GM23338 (cell line): ENCODE data around the gene GRIA4. TPM values are rescaled to one million over a fixed set of nuclear protein-coding genes. Genes with fewer than 3 reads are reported as not detected.

ENCODE experiments used
- ATAC-seq: fragments of 200-7000 bp; cut with Tn5 transposase; 3 replicates; pipeline ENCODE4 v1.9.1; 2020
- DNase-seq: peaks from one replicate; pipeline ENCODE4 v3.0.0-alpha.2; 2015; ENCODE audit warnings: low spot score
- H2AFZ ChIP-seq: fragments of 200-600 bp; sonication (generic); 2 replicates; pipeline ENCODE4 v1.8.0; 2016; ENCODE audit warnings: antibody characterized with exemption, mild to moderate bottlenecking, moderate library complexity
- H3F3A ChIP-seq: fragments of 200-600 bp; sonication (generic); replicated peaks from 2 replicates; pipeline ENCODE4 v1.8.0; 2017; ENCODE audit warnings: antibody characterized with exemption, mixed run types, low read depth
- H3K27ac ChIP-seq: fragments of 200-600 bp; sonication (generic); 2 replicates; pipeline ENCODE4 v1.6.1; 2016; ENCODE audit warnings: low read depth
- H3K27me3 ChIP-seq: fragments of 200-600 bp; sonication (generic); 2 replicates; pipeline ENCODE4 v1.8.0; 2016; ENCODE audit warnings: mild to moderate bottlenecking, mixed run types, moderate library complexity; ENCODE audit not compliant: insufficient read depth
- H3K36me3 ChIP-seq: fragments of 200-600 bp; sonication (generic); 2 replicates; pipeline ENCODE4 v1.8.0; 2016; ENCODE audit warnings: mild to moderate bottlenecking; ENCODE audit not compliant: insufficient read depth
- H3K4me1 ChIP-seq: fragments of 200-600 bp; sonication (generic); 2 replicates; pipeline ENCODE4 v1.8.0; 2016; ENCODE audit warnings: mild to moderate bottlenecking, moderate library complexity; ENCODE audit not compliant: insufficient read depth
- H3K4me2 ChIP-seq: fragments of 200-600 bp; sonication (generic); 2 replicates; pipeline ENCODE4 v1.7.1; 2017; ENCODE audit warnings: mixed run types
- H3K4me3 ChIP-seq: fragments of 200-600 bp; sonication (generic); 2 replicates; pipeline ENCODE4 v1.6.1; 2016; ENCODE audit warnings: mixed run types
- H3K79me2 ChIP-seq: fragments of 200-600 bp; sonication (generic); replicated peaks from 2 replicates; pipeline ENCODE4 v1.8.0; 2017; ENCODE audit warnings: mild to moderate bottlenecking; ENCODE audit not compliant: insufficient read depth
- H3K9me2 ChIP-seq: fragments of 200-600 bp; sonication (generic); 2 replicates; pipeline ENCODE4 v1.8.0; 2017; ENCODE audit not compliant: insufficient read depth
- H4K20me1 ChIP-seq: fragments of 200-600 bp; sonication (generic); replicated peaks from 2 replicates; pipeline ENCODE4 v1.8.0; 2017; ENCODE audit warnings: mild to moderate bottlenecking; ENCODE audit not compliant: insufficient read depth
- H3K27ac Mint-ChIP-seq: 2 replicates; pipeline ENCODE4 v1.8.0; 2020; ENCODE audit warnings: inconsistent platforms, mild to moderate bottlenecking, moderate library complexity, mixed read lengths
- H3K27me3 Mint-ChIP-seq: 3 replicates; pipeline ENCODE4 v1.8.0; 2022; ENCODE audit warnings: low read depth, mild to moderate bottlenecking, moderate library complexity, mixed read lengths, inconsistent platforms; ENCODE audit not compliant: insufficient read depth, poor library complexity
- H3K36me3 Mint-ChIP-seq: 3 replicates; pipeline ENCODE4 v1.8.0; 2021; ENCODE audit warnings: low read depth, mild to moderate bottlenecking, inconsistent platforms, moderate library complexity, mixed read lengths
- H3K4me1 Mint-ChIP-seq: 3 replicates; pipeline ENCODE4 v1.8.0; 2020; ENCODE audit warnings: mild to moderate bottlenecking, inconsistent platforms, mixed read lengths
- H3K4me3 Mint-ChIP-seq: 3 replicates; pipeline ENCODE4 v1.8.0; 2021; ENCODE audit warnings: moderate library complexity, mild to moderate bottlenecking, inconsistent platforms, mixed read lengths
- H3K9me3 Mint-ChIP-seq: 3 replicates; pipeline ENCODE4 v1.8.0; 2020; ENCODE audit warnings: moderate library complexity, mild to moderate bottlenecking, inconsistent platforms, mixed read lengths
- CREB1 ChIP-seq: fragments of 250-450 bp; sonication (Bioruptor Pico); IDR thresholded peaks from 2 replicates; pipeline ENCODE4 v1.5.0; 2020; ENCODE audit warnings: low read depth, mild to moderate bottlenecking, moderate library complexity
- CTCF ChIP-seq, 2 experiments: fragments of 200-600 bp in 1 of 2; sonication (generic) in 1 of 2; conservative IDR thresholded peaks; 2 replicates each; pipeline versions ENCODE4 v1.5.1 to v1.6.1; 2016 to 2017; ENCODE audit warnings: antibody characterized with exemption in 2 of 2, low read depth in 2 of 2, mild to moderate bottlenecking in 2 of 2, moderate library complexity in 1 of 2
- EZH2 ChIP-seq: fragments of 200-600 bp; sonication (generic); IDR thresholded peaks from one replicate; pipeline ENCODE4 v1.8.0; 2017; ENCODE audit warnings: antibody characterized with exemption, mild to moderate bottlenecking, low read depth; ENCODE audit not compliant: unreplicated experiment
- EZH2phosphoT487 ChIP-seq: fragments of 200-600 bp; sonication (generic); IDR thresholded peaks from one replicate; pipeline ENCODE4 v1.8.1; 2018; ENCODE audit warnings: antibody characterized with exemption; ENCODE audit not compliant: unreplicated experiment
- NANOG ChIP-seq: IDR thresholded peaks from 2 replicates; pipeline ENCODE4 v1.6.1; 2016; ENCODE audit warnings: antibody characterized with exemption, borderline replicate concordance
- POLR2AphosphoS5 ChIP-seq: IDR thresholded peaks from 2 replicates; pipeline ENCODE4 v1.6.1; 2016; ENCODE audit warnings: antibody characterized with exemption, low read depth
- STAT1 ChIP-seq: IDR thresholded peaks from one replicate; pipeline ENCODE4 v1.6.1; 2016; ENCODE audit warnings: antibody characterized with exemption; ENCODE audit not compliant: unreplicated experiment
- ZNF114 ChIP-seq: fragments of 250-450 bp; sonication (Bioruptor Pico); IDR thresholded peaks from 2 replicates; pipeline ENCODE4 v1.5.0; 2020; ENCODE audit warnings: mild to moderate bottlenecking, moderate library complexity
- ZNF331 ChIP-seq: fragments of 250-450 bp; sonication (Bioruptor Pico); IDR thresholded peaks from 2 replicates; pipeline ENCODE4 v1.5.0; 2020; ENCODE audit warnings: low read depth, mild to moderate bottlenecking, moderate library complexity
- polyA plus RNA-seq: library from polyadenylated mRNA; unstranded; fragments of >200 nt; fragmentation: Nextera tagmentation; extraction: Ambion mirVana; gene quantifications from 2 replicates; pipeline ENCODE4 v1.2.1, GENCODE V29; 2016
- total RNA-seq: library from RNA; depleted of rRNA; stranded (reverse); fragments of >200 nt; shearing (Covaris generic); gene quantifications from 2 replicates; pipeline ENCODE4 v1.2.3, GENCODE V29; 2014
- TF ChIP-seq, protein P1 (sequence below): IDR thresholded peaks from 2 replicates; pipeline ENCODE4 v1.6.1; 2016; ENCODE audit warnings: antibody characterized with exemption
- TF ChIP-seq, protein P2 (sequence below): fragments of 250-450 bp; sonication (Bioruptor Pico); IDR thresholded peaks from 2 replicates; pipeline ENCODE4 v1.5.0; 2020; ENCODE audit warnings: mild to moderate bottlenecking, moderate library complexity

GRIA4 gene
- total and polyA plus RNA-seq, 2 experiments from 2014 or later = 17.8 to 71.1 TPM

DNA sequence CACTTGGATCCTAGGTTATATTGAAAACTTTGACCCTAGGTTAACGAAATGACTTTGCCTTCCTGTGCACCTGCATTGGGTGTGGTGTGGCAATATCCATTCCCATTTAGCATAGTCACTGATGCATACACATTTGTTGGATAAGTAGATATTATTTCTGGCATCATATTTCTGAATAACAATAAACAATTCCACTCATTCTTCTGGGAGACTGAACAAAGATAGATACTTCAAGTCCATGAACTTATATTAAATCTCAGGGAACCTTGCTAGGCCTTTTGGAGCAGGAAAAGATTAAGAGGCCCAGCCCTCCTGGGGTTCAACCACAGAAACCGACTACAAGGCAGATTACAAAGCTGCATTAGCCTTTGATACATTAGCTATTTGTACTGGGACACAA is 293.2 kb downstream of the GRIA4 start:
- H3K4me2 ChIP-seq = no peak overlapping the region
- H3K36me3 Mint-ChIP-seq = no peaks in the 10 kb centered on the region
- no peak for ATAC-seq
- no peak overlapping the region for H3K4me3 Mint-ChIP-seq
- no peaks in the 10 kb centered on the region; the same call in 2 of the 3 replicates for H3K4me1 Mint-ChIP-seq
- no peaks in the 10 kb centered on the region for H4K20me1 ChIP-seq
- H3F3A ChIP-seq = no peaks in the 10 kb centered on the region
- H3K9me3 Mint-ChIP-seq = no peaks in the 10 kb centered on the region
- H3K4me1 ChIP-seq = no peaks in the 10 kb centered on the region
- H3K9me2 ChIP-seq = no peaks in the 10 kb centered on the region
- H2AFZ ChIP-seq = no peak overlapping the region
- no peak overlapping the region for H3K27ac ChIP-seq
- H3K79me2 ChIP-seq = no peaks in the 10 kb centered on the region
- H3K36me3 ChIP-seq = no peaks in the 10 kb centered on the region
- no peaks in the 10 kb centered on the region for H3K27me3 Mint-ChIP-seq
- DNase-seq = no peak
- no peak overlapping the region for H3K4me3 ChIP-seq
- no peak for TF ChIP-seq POLR2AphosphoS5
- no peak for TF ChIP-seq CTCF (conservative IDR thresholded peaks at IDR 0.05; ENCODE audit: low read depth in 2 of 2)
- TF ChIP-seq EZH2 = no peak
- no peak for TF ChIP-seq NANOG
- no peak for TF ChIP-seq CREB1 (CRISPR knock-in tag)
- no peak for TF ChIP-seq ZNF114 (CRISPR knock-in tag)
- TF ChIP-seq EZH2phosphoT487 = no peak
- TF ChIP-seq, protein P1, sequence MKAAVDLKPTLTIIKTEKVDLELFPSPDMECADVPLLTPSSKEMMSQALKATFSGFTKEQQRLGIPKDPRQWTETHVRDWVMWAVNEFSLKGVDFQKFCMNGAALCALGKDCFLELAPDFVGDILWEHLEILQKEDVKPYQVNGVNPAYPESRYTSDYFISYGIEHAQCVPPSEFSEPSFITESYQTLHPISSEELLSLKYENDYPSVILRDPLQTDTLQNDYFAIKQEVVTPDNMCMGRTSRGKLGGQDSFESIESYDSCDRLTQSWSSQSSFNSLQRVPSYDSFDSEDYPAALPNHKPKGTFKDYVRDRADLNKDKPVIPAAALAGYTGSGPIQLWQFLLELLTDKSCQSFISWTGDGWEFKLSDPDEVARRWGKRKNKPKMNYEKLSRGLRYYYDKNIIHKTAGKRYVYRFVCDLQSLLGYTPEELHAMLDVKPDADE = no peak
- H3K27me3 ChIP-seq = no peaks in the 10 kb centered on the region
- H3K27ac Mint-ChIP-seq = no peak overlapping the region

DNA sequence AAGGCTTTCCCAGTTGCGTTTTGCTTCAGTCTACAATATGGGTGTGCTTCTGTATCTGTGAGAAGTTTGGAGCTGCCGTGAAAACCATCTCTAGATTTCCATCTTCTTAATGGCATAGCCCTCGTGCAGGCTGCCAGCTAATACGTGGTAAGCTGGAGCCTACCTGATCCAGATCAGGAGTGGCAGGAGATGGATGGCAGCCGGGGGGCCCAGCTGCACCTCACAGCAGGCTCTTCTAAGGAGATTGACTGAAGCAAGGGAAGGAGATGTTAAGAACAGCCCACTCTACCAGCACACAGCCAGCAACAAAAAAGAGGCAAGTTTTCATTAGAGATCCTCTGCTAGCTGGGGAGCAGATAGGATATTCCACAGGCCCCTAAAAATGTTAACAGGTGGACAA is 296.6 kb downstream of the GRIA4 start:
- Histone ChIP-seq H3K36me3 (no peaks in the 10 kb centered on the region), H3K27me3 (no peaks in the 10 kb centered on the region), H3K27ac (no peak overlapping the region), H3K79me2 (no peaks in the 10 kb centered on the region), H2AFZ (no peak overlapping the region), H3K9me2 (no peaks in the 10 kb centered on the region), H4K20me1 (no peaks in the 10 kb centered on the region), H3K4me2 (no peak overlapping the region), H3F3A (no peaks in the 10 kb centered on the region), H3K4me3 (no peak overlapping the region), H3K4me1 (no peaks in the 10 kb centered on the region)
- H3K4me1 Mint-ChIP-seq = no peaks in the 10 kb centered on the region; the same call in 2 of the 3 replicates
- no peaks in the 10 kb centered on the region for H3K27me3 Mint-ChIP-seq
- H3K9me3 Mint-ChIP-seq = no peaks in the 10 kb centered on the region
- no peak overlapping the region for H3K27ac Mint-ChIP-seq
- ATAC-seq (no peak), DNase-seq (no peak)
- no peaks in the 10 kb centered on the region for H3K36me3 Mint-ChIP-seq
- H3K4me3 Mint-ChIP-seq = no peak overlapping the region
- TF ChIP-seq, protein P2, sequence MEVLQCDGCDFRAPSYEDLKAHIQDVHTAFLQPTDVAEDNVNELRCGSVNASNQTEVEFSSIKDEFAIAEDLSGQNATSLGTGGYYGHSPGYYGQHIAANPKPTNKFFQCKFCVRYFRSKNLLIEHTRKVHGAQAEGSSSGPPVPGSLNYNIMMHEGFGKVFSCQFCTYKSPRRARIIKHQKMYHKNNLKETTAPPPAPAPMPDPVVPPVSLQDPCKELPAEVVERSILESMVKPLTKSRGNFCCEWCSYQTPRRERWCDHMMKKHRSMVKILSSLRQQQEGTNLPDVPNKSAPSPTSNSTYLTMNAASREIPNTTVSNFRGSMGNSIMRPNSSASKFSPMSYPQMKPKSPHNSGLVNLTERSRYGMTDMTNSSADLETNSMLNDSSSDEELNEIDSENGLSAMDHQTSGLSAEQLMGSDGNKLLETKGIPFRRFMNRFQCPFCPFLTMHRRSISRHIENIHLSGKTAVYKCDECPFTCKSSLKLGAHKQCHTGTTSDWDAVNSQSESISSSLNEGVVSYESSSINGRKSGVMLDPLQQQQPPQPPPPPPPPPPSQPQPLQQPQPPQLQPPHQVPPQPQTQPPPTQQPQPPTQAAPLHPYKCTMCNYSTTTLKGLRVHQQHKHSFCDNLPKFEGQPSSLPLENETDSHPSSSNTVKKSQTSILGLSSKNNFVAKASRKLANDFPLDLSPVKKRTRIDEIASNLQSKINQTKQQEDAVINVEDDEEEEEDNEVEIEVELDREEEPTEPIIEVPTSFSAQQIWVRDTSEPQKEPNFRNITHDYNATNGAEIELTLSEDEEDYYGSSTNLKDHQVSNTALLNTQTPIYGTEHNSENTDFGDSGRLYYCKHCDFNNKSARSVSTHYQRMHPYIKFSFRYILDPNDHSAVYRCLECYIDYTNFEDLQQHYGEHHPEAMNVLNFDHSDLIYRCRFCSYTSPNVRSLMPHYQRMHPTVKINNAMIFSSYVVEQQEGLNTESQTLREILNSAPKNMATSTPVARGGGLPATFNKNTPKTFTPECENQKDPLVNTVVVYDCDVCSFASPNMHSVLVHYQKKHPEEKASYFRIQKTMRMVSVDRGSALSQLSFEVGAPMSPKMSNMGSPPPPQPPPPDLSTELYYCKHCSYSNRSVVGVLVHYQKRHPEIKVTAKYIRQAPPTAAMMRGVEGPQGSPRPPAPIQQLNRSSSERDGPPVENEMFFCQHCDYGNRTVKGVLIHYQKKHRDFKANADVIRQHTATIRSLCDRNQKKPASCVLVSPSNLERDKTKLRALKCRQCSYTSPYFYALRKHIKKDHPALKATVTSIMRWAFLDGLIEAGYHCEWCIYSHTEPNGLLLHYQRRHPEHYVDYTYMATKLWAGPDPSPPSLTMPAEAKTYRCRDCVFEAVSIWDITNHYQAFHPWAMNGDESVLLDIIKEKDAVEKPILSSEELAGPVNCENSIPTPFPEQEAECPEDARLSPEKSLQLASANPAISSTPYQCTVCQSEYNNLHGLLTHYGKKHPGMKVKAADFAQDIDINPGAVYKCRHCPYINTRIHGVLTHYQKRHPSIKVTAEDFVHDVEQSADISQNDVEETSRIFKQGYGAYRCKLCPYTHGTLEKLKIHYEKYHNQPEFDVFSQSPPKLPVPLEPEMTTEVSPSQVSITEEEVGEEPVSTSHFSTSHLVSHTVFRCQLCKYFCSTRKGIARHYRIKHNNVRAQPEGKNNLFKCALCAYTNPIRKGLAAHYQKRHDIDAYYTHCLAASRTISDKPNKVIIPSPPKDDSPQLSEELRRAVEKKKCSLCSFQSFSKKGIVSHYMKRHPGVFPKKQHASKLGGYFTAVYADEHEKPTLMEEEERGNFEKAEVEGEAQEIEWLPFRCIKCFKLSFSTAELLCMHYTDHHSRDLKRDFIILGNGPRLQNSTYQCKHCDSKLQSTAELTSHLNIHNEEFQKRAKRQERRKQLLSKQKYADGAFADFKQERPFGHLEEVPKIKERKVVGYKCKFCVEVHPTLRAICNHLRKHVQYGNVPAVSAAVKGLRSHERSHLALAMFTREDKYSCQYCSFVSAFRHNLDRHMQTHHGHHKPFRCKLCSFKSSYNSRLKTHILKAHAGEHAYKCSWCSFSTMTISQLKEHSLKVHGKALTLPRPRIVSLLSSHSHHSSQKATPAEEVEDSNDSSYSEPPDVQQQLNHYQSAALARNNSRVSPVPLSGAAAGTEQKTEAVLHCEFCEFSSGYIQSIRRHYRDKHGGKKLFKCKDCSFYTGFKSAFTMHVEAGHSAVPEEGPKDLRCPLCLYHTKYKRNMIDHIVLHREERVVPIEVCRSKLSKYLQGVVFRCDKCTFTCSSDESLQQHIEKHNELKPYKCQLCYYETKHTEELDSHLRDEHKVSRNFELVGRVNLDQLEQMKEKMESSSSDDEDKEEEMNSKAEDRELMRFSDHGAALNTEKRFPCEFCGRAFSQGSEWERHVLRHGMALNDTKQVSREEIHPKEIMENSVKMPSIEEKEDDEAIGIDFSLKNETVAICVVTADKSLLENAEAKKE (CRISPR knock-in tag) = no peak
- no peak for TF ChIP-seq POLR2AphosphoS5
- no peak for TF ChIP-seq EZH2phosphoT487
- TF ChIP-seq STAT1 = no peak
- TF ChIP-seq, protein P1 = no peak
- no peak for TF ChIP-seq EZH2
- no peak for TF ChIP-seq ZNF331
